HepG2 (cell line): ENCODE results near the gene RPS25. TPM values are rescaled to one million over a fixed set of nuclear protein-coding genes. Genes with fewer than 3 reads are reported as not detected.

ENCODE experiments used
- ATAC-seq: fragments of 200-7000 bp; cut with Tn5 transposase; 3 replicates; pipeline ENCODE4 v1.9.1; 2020; ENCODE audit warnings: mild to moderate bottlenecking, moderate library complexity
- BruUV-seq: library from RNA; stranded (reverse); fragments of 400-500 nt; replicated peaks from 2 replicates; lab custom pipeline; 2021; lab: Mats Ljungman, UMichigan
- CTCF ChIA-PET: fragments of 300-600 bp; formaldehyde crosslinking; extraction: SDS; loops from one replicate; lab custom pipeline; 2021; ENCODE audit warnings: low total read pairs, inconsistent platforms, low intra/inter-chr PET ratio; lab: Yijun Ruan, JAX
- POLR2A ChIA-PET: fragments of 350-600 bp; sonication (Branson Sonifier 250); formaldehyde crosslinking; loops from one replicate; lab custom pipeline; 2020; ENCODE audit warnings: antibody characterized with exemption, inconsistent platforms; lab: Yijun Ruan, JAX
- DNase-seq: peaks from one replicate; pipeline ENCODE4 v3.0.0-alpha.2; 2015; ENCODE audit warnings: low spot score
- FAIRE-seq: peaks from 3 replicates; lab custom pipeline; 2011; peaks lifted over from hg19 to GRCh38; lab: Jason Lieb, UNC
- H2AFZ ChIP-seq: one replicate; pipeline ENCODE4 v1.6.1; 2011; ENCODE audit warnings: low read length, inconsistent platforms
- H3K27ac ChIP-seq: fragments of 300-600 bp; 3 replicates; pipeline ENCODE4 v1.8.0; 2011; ENCODE audit warnings: mixed run types, mild to moderate bottlenecking, mixed read lengths, low read length, inconsistent platforms; ENCODE audit not compliant: insufficient read depth; ENCODE audit errors: extremely low read length
- H3K27me3 ChIP-seq, 2 experiments: fragments of 200-600 bp in 1 of 2; 2 replicates in 1 of 2; 3 replicates in 1 of 2; pipeline versions ENCODE4 v1.6.0 to v1.8.0; 2011; ENCODE audit warnings: low read length in 2 of 2, mild to moderate bottlenecking in 2 of 2, moderate library complexity in 2 of 2, inconsistent platforms in 1 of 2; ENCODE audit not compliant: insufficient read depth in 2 of 2, control insufficient read depth in 1 of 2
- H3K36me3 ChIP-seq, 2 experiments: fragments of 200-600 bp in 1 of 2; replicated peaks in 1 of 2; 2 replicates in 1 of 2; 3 replicates in 1 of 2; pipeline versions ENCODE4 v1.5.1 to v1.8.0; 2011; ENCODE audit warnings: low read length in 2 of 2, inconsistent platforms in 1 of 2; ENCODE audit not compliant: insufficient read depth in 2 of 2, control insufficient read depth in 1 of 2
- H3K4me1 ChIP-seq: 2 replicates; pipeline ENCODE4 v1.5.1; 2012; ENCODE audit warnings: low read length, inconsistent platforms; ENCODE audit not compliant: insufficient read depth
- H3K4me2 ChIP-seq: 2 replicates; pipeline ENCODE4 v1.6.0; 2011; ENCODE audit warnings: low read depth, low read length, inconsistent platforms
- H3K4me3 ChIP-seq, 3 experiments: fragments of 200-600 bp in 1 of 3; sonication (generic), shearing (Covaris generic) in 1 of 3; replicated peaks in 1 of 3; 2 replicates each; pipeline ENCODE4 v1.5.1; 2011 to 2016; ENCODE audit warnings: low read length in 3 of 3, inconsistent platforms in 2 of 3, low read depth in 2 of 3, mild to moderate bottlenecking in 2 of 3, control low read depth in 1 of 3, mixed read lengths in 1 of 3; ENCODE audit not compliant: insufficient read depth in 1 of 3
- H3K79me2 ChIP-seq: one replicate; pipeline ENCODE4 v1.6.1; 2011; ENCODE audit warnings: low read length, inconsistent platforms; ENCODE audit not compliant: insufficient read depth
- H3K9ac ChIP-seq: 2 replicates; pipeline ENCODE4 v1.6.0; 2011; ENCODE audit warnings: mild to moderate bottlenecking, low read depth, low read length, inconsistent platforms; ENCODE audit not compliant: insufficient read depth
- H3K9me3 ChIP-seq: 2 replicates; pipeline ENCODE4 v1.5.1; 2012; ENCODE audit warnings: mild to moderate bottlenecking, low read length
- H4K20me1 ChIP-seq: 2 replicates; pipeline ENCODE4 v1.6.0; 2011; ENCODE audit warnings: inconsistent platforms, mild to moderate bottlenecking, low read length, moderate library complexity; ENCODE audit not compliant: insufficient read depth
- FOSL1 ChIP-seq: sonication (generic); formaldehyde crosslinking; IDR thresholded peaks from 2 replicates; pipeline ENCODE4 v1.9.0; 2021; ENCODE audit warnings: missing genetic modification reagents, borderline replicate concordance
- HOXA5 ChIP-seq: sonication (generic); formaldehyde crosslinking; IDR thresholded peaks from 2 replicates; pipeline ENCODE4 v1.4.0; 2020; ENCODE audit warnings: missing genetic modification reagents
- JUN ChIP-seq: sonication (generic); formaldehyde crosslinking; IDR thresholded peaks from 2 replicates; pipeline ENCODE4 v1.4.0; 2020; ENCODE audit warnings: mild to moderate bottlenecking, missing genetic modification reagents
- NKX3-1 ChIP-seq: sonication (generic); formaldehyde crosslinking; IDR thresholded peaks from 2 replicates; pipeline ENCODE4 v1.5.0; 2020; ENCODE audit warnings: missing genetic modification reagents
- PAXIP1 ChIP-seq: sonication (generic); formaldehyde crosslinking; conservative IDR thresholded peaks from 2 replicates; pipeline ENCODE4 v1.4.0; 2020; ENCODE audit warnings: mild to moderate bottlenecking, missing genetic modification reagents, moderate library complexity
- RFXANK ChIP-seq: IDR thresholded peaks from 2 replicates; pipeline ENCODE4 v1.6.1; 2016
- RNF219 ChIP-seq: sonication (generic); formaldehyde crosslinking; IDR thresholded peaks from 2 replicates; pipeline ENCODE4 v1.5.0; 2020; ENCODE audit warnings: mild to moderate bottlenecking, missing genetic modification reagents
- XBP1 ChIP-seq: sonication (generic); formaldehyde crosslinking; IDR thresholded peaks from 2 replicates; pipeline ENCODE4 v1.5.0; 2020; ENCODE audit warnings: missing genetic modification reagents
- ZBTB20 ChIP-seq: sonication (generic); formaldehyde crosslinking; IDR thresholded peaks from 2 replicates; pipeline ENCODE4 v1.8.1; 2023; ENCODE audit warnings: missing genetic modification reagents, low read depth, mild to moderate bottlenecking, borderline replicate concordance
- ZNF180 ChIP-seq: sonication (generic); formaldehyde crosslinking; IDR thresholded peaks from 2 replicates; pipeline ENCODE4 v1.4.0; 2020; ENCODE audit warnings: low read depth, missing genetic modification reagents, borderline replicate concordance
- ZNF333 ChIP-seq: sonication (generic); formaldehyde crosslinking; IDR thresholded peaks from 2 replicates; pipeline ENCODE4 v1.4.0; 2020; ENCODE audit warnings: mild to moderate bottlenecking, missing genetic modification reagents, borderline replicate concordance
- ZNF343 ChIP-seq: sonication (generic); formaldehyde crosslinking; IDR thresholded peaks from 2 replicates; pipeline ENCODE4 v1.4.0; 2020; ENCODE audit warnings: mild to moderate bottlenecking, missing genetic modification reagents
- WGBS: methylation state at CpG from one replicate; pipeline ENCODE4 v1.1.6; 2017; ENCODE audit warnings: low lambda C conversion rate; 5-methylcytosine and 5-hydroxymethylcytosine counted together
- in situ Hi-C: cut with HindIII; loops from 2 replicates; pipeline ENCODE4 v1.10.0; 2017; ENCODE audit warnings: low pct_unique_long_range_greater_than_20kb; ENCODE audit not compliant: extremely low pct_ligation_motif_present
- intact Hi-C: fragments of 100-400 bp; cut with micrococcal nuclease; formaldehyde crosslinking; loops from one replicate; pipeline ENCODE4 v1.10.0; 2022; ENCODE audit not compliant: unreplicated experiment
- polyA plus RNA-seq, 8 experiments: library from polyadenylated mRNA; depleted of rRNA in 3 of 8; stranded (reverse) in 7 of 8; unstranded in 1 of 8; fragments of >200 nt; fragmentation: Illumina TruSeq in 4 of 8; extraction: Trizol in 4 of 8; gene quantifications; 2 replicates each; pipeline versions ENCODE4 v1.2.1 to v1.2.3, GENCODE V29; 2011 to 2016; ENCODE audit warnings: low read depth in 4 of 8, missing spikeins in 1 of 8, mixed read lengths in 1 of 8; ENCODE audit not compliant: insufficient read depth in 1 of 8
- total RNA-seq, 5 experiments: library from RNA; depleted of rRNA; stranded (reverse); fragments of >200 nt; fragmentation: Illumina TruSeq; extraction: Trizol; gene quantifications; 2 replicates each; pipeline ENCODE4 v1.2.3, GENCODE V29; 2016; ENCODE audit warnings: low read depth in 1 of 5
- TF ChIP-seq, protein P1 (sequence below): IDR thresholded peaks from 2 replicates; pipeline ENCODE4 v1.6.1; 2016
- TF ChIP-seq, protein P2 (sequence below): sonication (generic); formaldehyde crosslinking; IDR thresholded peaks from 2 replicates; pipeline ENCODE4 v1.4.0; 2020; ENCODE audit warnings: missing genetic modification reagents, borderline replicate concordance

RPS25 gene
- total and polyA plus RNA-seq, 2 of the 13 experiments (the other 11 are each of a cell fraction or from before 2014, with no cell fraction given) = 839 to 1,415 TPM

GRCh38 chr11:118996926-118997626 lies 21.1 kb downstream of the RPS25 start:
- Histone ChIP-seq H3K27ac (peak overlapping the region; percentile 49), H3K36me3 (peaks cover 5 to 6% of the 10 kb centered on the region in 2 experiments; a peak in 1 of 5 replicates), H3K9me3 (no peaks in the 10 kb centered on the region), H2AFZ (peak overlapping the region; percentile 55), H3K4me2 (peak overlapping the region; percentile 92), H3K27me3 (no peaks in the 10 kb centered on the region; a peak in 1 of 5 replicates), H3K4me3 (peak overlapping the region; percentile 79 to 91 (median 90)), H3K9ac (peak overlapping the region; percentile 68), H3K79me2 (peaks cover 35% of the 10 kb centered on the region), H3K4me1 (peaks cover 42% of the 10 kb centered on the region), H4K20me1 (no peaks in the 10 kb centered on the region)
- FAIRE-seq = no peak
- peak; percentile 48 for DNase-seq
- TSS peak; percentile 64 for BruUV-seq
- ChIA-PET CTCF (interaction anchor here (1.4 kb wide), 1 partner anchor 34 kb away, joined by 4 read pairs; the partner anchor contains the start of gene SLC37A4), POLR2A (interaction anchor here (0.6 to 2.8 kb wide), 19 partner anchors 11 to 376 kb away, joined by 3 to 66 read pairs (median 5); partner anchors contain the start of genes BCL9L, DDX6, DPAGT1 and RPS25)
- ATAC-seq = peak; percentile 56
- intact Hi-C loops = no loop called here
- 13% methylated on average over 9 of the region's 22 CpGs for WGBS
- in situ Hi-C loops = no loop called here
- TF ChIP-seq ZNF343 (0 out of 2 replicates have a peak, but pooled peaks have one; percentile 46), RFXANK (CRISPR knock-in tag) (no peak), ZBTB20 (CRISPR knock-in tag) (no peak), XBP1 (CRISPR knock-in tag) (no peak), ZNF333 (CRISPR knock-in tag) (no peak), RNF219 (CRISPR knock-in tag) (no peak), JUN (CRISPR knock-in tag) (no peak), NKX3-1 (CRISPR knock-in tag) (0 out of 2 replicates have a peak, but pooled peaks have one; percentile 15), ZNF180 (no peak), HOXA5 (CRISPR knock-in tag) (peak; percentile 12; the same call in 1 of the 2 replicates), FOSL1 (CRISPR knock-in tag) (no peak), PAXIP1 (CRISPR knock-in tag) (no peak)
- TF ChIP-seq, protein P1, sequence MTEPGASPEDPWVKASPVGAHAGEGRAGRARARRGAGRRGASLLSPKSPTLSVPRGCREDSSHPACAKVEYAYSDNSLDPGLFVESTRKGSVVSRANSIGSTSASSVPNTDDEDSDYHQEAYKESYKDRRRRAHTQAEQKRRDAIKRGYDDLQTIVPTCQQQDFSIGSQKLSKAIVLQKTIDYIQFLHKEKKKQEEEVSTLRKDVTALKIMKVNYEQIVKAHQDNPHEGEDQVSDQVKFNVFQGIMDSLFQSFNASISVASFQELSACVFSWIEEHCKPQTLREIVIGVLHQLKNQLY = no peak
- TF ChIP-seq, protein P2, sequence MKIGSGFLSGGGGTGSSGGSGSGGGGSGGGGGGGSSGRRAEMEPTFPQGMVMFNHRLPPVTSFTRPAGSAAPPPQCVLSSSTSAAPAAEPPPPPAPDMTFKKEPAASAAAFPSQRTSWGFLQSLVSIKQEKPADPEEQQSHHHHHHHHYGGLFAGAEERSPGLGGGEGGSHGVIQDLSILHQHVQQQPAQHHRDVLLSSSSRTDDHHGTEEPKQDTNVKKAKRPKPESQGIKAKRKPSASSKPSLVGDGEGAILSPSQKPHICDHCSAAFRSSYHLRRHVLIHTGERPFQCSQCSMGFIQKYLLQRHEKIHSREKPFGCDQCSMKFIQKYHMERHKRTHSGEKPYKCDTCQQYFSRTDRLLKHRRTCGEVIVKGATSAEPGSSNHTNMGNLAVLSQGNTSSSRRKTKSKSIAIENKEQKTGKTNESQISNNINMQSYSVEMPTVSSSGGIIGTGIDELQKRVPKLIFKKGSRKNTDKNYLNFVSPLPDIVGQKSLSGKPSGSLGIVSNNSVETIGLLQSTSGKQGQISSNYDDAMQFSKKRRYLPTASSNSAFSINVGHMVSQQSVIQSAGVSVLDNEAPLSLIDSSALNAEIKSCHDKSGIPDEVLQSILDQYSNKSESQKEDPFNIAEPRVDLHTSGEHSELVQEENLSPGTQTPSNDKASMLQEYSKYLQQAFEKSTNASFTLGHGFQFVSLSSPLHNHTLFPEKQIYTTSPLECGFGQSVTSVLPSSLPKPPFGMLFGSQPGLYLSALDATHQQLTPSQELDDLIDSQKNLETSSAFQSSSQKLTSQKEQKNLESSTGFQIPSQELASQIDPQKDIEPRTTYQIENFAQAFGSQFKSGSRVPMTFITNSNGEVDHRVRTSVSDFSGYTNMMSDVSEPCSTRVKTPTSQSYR = no peak
